GM23338 (cell line): ENCODE measurements around the gene TRDMT1. TPM values are rescaled to one million over a fixed set of nuclear protein-coding genes. Genes with fewer than 3 reads are reported as not detected.

Experiments
- ATAC-seq: fragments of 200-7000 bp; cut with Tn5 transposase; 3 replicates; pipeline ENCODE4 v1.9.1; 2020
- DNase-seq: peaks from one replicate; pipeline ENCODE4 v3.0.0-alpha.2; 2015; ENCODE audit warnings: low spot score
- H2AFZ ChIP-seq: fragments of 200-600 bp; sonication (generic); 2 replicates; pipeline ENCODE4 v1.8.0; 2016; ENCODE audit warnings: antibody characterized with exemption, mild to moderate bottlenecking, moderate library complexity
- H3F3A ChIP-seq: fragments of 200-600 bp; sonication (generic); replicated peaks from 2 replicates; pipeline ENCODE4 v1.8.0; 2017; ENCODE audit warnings: antibody characterized with exemption, mixed run types, low read depth
- H3K27ac ChIP-seq: fragments of 200-600 bp; sonication (generic); 2 replicates; pipeline ENCODE4 v1.6.1; 2016; ENCODE audit warnings: low read depth
- H3K27me3 ChIP-seq: fragments of 200-600 bp; sonication (generic); 2 replicates; pipeline ENCODE4 v1.8.0; 2016; ENCODE audit warnings: mild to moderate bottlenecking, mixed run types, moderate library complexity; ENCODE audit not compliant: insufficient read depth
- H3K36me3 ChIP-seq: fragments of 200-600 bp; sonication (generic); 2 replicates; pipeline ENCODE4 v1.8.0; 2016; ENCODE audit warnings: mild to moderate bottlenecking; ENCODE audit not compliant: insufficient read depth
- H3K4me1 ChIP-seq: fragments of 200-600 bp; sonication (generic); 2 replicates; pipeline ENCODE4 v1.8.0; 2016; ENCODE audit warnings: mild to moderate bottlenecking, moderate library complexity; ENCODE audit not compliant: insufficient read depth
- H3K4me2 ChIP-seq: fragments of 200-600 bp; sonication (generic); 2 replicates; pipeline ENCODE4 v1.7.1; 2017; ENCODE audit warnings: mixed run types
- H3K4me3 ChIP-seq: fragments of 200-600 bp; sonication (generic); 2 replicates; pipeline ENCODE4 v1.6.1; 2016; ENCODE audit warnings: mixed run types
- H3K79me2 ChIP-seq: fragments of 200-600 bp; sonication (generic); replicated peaks from 2 replicates; pipeline ENCODE4 v1.8.0; 2017; ENCODE audit warnings: mild to moderate bottlenecking; ENCODE audit not compliant: insufficient read depth
- H3K9me2 ChIP-seq: fragments of 200-600 bp; sonication (generic); 2 replicates; pipeline ENCODE4 v1.8.0; 2017; ENCODE audit not compliant: insufficient read depth
- H4K20me1 ChIP-seq: fragments of 200-600 bp; sonication (generic); replicated peaks from 2 replicates; pipeline ENCODE4 v1.8.0; 2017; ENCODE audit warnings: mild to moderate bottlenecking; ENCODE audit not compliant: insufficient read depth
- H3K27ac Mint-ChIP-seq: 2 replicates; pipeline ENCODE4 v1.8.0; 2020; ENCODE audit warnings: inconsistent platforms, mild to moderate bottlenecking, moderate library complexity, mixed read lengths
- H3K27me3 Mint-ChIP-seq: 3 replicates; pipeline ENCODE4 v1.8.0; 2022; ENCODE audit warnings: low read depth, mild to moderate bottlenecking, moderate library complexity, mixed read lengths, inconsistent platforms; ENCODE audit not compliant: insufficient read depth, poor library complexity
- H3K36me3 Mint-ChIP-seq: 3 replicates; pipeline ENCODE4 v1.8.0; 2021; ENCODE audit warnings: low read depth, mild to moderate bottlenecking, inconsistent platforms, moderate library complexity, mixed read lengths
- H3K4me1 Mint-ChIP-seq: 3 replicates; pipeline ENCODE4 v1.8.0; 2020; ENCODE audit warnings: mild to moderate bottlenecking, inconsistent platforms, mixed read lengths
- H3K4me3 Mint-ChIP-seq: 3 replicates; pipeline ENCODE4 v1.8.0; 2021; ENCODE audit warnings: moderate library complexity, mild to moderate bottlenecking, inconsistent platforms, mixed read lengths
- H3K9me3 Mint-ChIP-seq: 3 replicates; pipeline ENCODE4 v1.8.0; 2020; ENCODE audit warnings: moderate library complexity, mild to moderate bottlenecking, inconsistent platforms, mixed read lengths
- EZH2 ChIP-seq: fragments of 200-600 bp; sonication (generic); IDR thresholded peaks from one replicate; pipeline ENCODE4 v1.8.0; 2017; ENCODE audit warnings: antibody characterized with exemption, mild to moderate bottlenecking, low read depth; ENCODE audit not compliant: unreplicated experiment
- EZH2phosphoT487 ChIP-seq: fragments of 200-600 bp; sonication (generic); IDR thresholded peaks from one replicate; pipeline ENCODE4 v1.8.1; 2018; ENCODE audit warnings: antibody characterized with exemption; ENCODE audit not compliant: unreplicated experiment
- JUNB ChIP-seq: IDR thresholded peaks from one replicate; pipeline ENCODE4 v1.6.1; 2016; ENCODE audit warnings: antibody characterized with exemption; ENCODE audit not compliant: unreplicated experiment
- NANOG ChIP-seq: IDR thresholded peaks from 2 replicates; pipeline ENCODE4 v1.6.1; 2016; ENCODE audit warnings: antibody characterized with exemption, borderline replicate concordance
- POLR2AphosphoS5 ChIP-seq: IDR thresholded peaks from 2 replicates; pipeline ENCODE4 v1.6.1; 2016; ENCODE audit warnings: antibody characterized with exemption, low read depth
- STAT1 ChIP-seq: IDR thresholded peaks from one replicate; pipeline ENCODE4 v1.6.1; 2016; ENCODE audit warnings: antibody characterized with exemption; ENCODE audit not compliant: unreplicated experiment
- ZNF114 ChIP-seq: fragments of 250-450 bp; sonication (Bioruptor Pico); IDR thresholded peaks from 2 replicates; pipeline ENCODE4 v1.5.0; 2020; ENCODE audit warnings: mild to moderate bottlenecking, moderate library complexity
- polyA plus RNA-seq: library from polyadenylated mRNA; unstranded; fragments of >200 nt; fragmentation: Nextera tagmentation; extraction: Ambion mirVana; gene quantifications from 2 replicates; pipeline ENCODE4 v1.2.1, GENCODE V29; 2016
- total RNA-seq: library from RNA; depleted of rRNA; stranded (reverse); fragments of >200 nt; shearing (Covaris generic); gene quantifications from 2 replicates; pipeline ENCODE4 v1.2.3, GENCODE V29; 2014
- TF ChIP-seq, protein P1 (sequence below): IDR thresholded peaks from 2 replicates; pipeline ENCODE4 v1.6.1; 2016; ENCODE audit warnings: antibody characterized with exemption
- TF ChIP-seq, protein P2 (sequence below): IDR thresholded peaks from one replicate; pipeline ENCODE4 v1.6.1; 2018; ENCODE audit warnings: antibody characterized with exemption; ENCODE audit not compliant: unreplicated experiment
- TF ChIP-seq, protein P3 (sequence below), 2 experiments: fragments of 200-600 bp in 1 of 2; sonication (generic) in 1 of 2; conservative IDR thresholded peaks; 2 replicates each; pipeline versions ENCODE4 v1.5.1 to v1.6.1; 2016 to 2017; ENCODE audit warnings: antibody characterized with exemption in 2 of 2, low read depth in 2 of 2, mild to moderate bottlenecking in 2 of 2, moderate library complexity in 1 of 2
- TF ChIP-seq, protein P4 (sequence below): fragments of 250-450 bp; sonication (Bioruptor Pico); IDR thresholded peaks from 2 replicates; pipeline ENCODE4 v1.5.0; 2020; ENCODE audit warnings: mild to moderate bottlenecking, moderate library complexity

The TRDMT1 gene
- total and polyA plus RNA-seq, 2 experiments from 2014 or later, result 16.0 to 37.7 TPM

DNA sequence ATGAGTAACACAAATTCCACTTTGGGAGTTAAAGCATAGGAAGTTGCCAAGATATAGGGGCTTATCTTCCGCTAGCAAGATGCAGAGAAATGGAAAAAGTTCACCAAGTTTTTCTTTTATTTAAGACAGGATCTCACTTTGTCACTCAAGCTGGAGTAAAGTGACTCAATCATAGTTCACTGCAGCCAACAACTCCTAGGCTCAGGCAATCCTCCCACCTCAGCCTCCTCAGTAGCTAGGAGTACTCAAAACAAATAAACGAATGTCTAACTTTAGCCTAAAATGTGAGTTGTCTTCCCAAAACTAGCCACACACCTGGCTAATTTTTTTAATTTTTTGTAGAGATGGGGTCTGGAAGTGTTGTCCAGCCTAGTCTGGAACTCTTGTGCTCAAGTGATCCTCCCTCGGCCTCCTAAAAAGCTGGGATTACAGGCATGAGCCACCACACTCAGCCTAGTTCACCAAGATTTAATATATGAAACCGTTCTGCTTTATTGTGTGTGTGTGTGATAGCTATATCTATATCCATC is 36.5 kb upstream of the TRDMT1 start:
- peaks cover 5% of the 10 kb centered on the region for H3K27me3 Mint-ChIP-seq
- Histone ChIP-seq H2AFZ (no peak overlapping the region), H3K27ac (no peak overlapping the region), H3K4me2 (no peak overlapping the region), H3K79me2 (no peaks in the 10 kb centered on the region), H3K9me2 (no peaks in the 10 kb centered on the region), H4K20me1 (no peaks in the 10 kb centered on the region), H3F3A (no peaks in the 10 kb centered on the region), H3K4me3 (no peak overlapping the region), H3K4me1 (no peaks in the 10 kb centered on the region), H3K36me3 (peaks cover 28% of the 10 kb centered on the region; the same call in 1 of the 2 replicates), H3K27me3 (no peaks in the 10 kb centered on the region)
- no peak for DNase-seq
- TF ChIP-seq EZH2 (no peak), NANOG (no peak), ZNF114 (no peak), POLR2AphosphoS5 (no peak), JUNB (no peak), STAT1 (no peak), EZH2phosphoT487 (no peak)
- TF ChIP-seq, protein P1, sequence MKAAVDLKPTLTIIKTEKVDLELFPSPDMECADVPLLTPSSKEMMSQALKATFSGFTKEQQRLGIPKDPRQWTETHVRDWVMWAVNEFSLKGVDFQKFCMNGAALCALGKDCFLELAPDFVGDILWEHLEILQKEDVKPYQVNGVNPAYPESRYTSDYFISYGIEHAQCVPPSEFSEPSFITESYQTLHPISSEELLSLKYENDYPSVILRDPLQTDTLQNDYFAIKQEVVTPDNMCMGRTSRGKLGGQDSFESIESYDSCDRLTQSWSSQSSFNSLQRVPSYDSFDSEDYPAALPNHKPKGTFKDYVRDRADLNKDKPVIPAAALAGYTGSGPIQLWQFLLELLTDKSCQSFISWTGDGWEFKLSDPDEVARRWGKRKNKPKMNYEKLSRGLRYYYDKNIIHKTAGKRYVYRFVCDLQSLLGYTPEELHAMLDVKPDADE, result no peak
- TF ChIP-seq, protein P2, sequence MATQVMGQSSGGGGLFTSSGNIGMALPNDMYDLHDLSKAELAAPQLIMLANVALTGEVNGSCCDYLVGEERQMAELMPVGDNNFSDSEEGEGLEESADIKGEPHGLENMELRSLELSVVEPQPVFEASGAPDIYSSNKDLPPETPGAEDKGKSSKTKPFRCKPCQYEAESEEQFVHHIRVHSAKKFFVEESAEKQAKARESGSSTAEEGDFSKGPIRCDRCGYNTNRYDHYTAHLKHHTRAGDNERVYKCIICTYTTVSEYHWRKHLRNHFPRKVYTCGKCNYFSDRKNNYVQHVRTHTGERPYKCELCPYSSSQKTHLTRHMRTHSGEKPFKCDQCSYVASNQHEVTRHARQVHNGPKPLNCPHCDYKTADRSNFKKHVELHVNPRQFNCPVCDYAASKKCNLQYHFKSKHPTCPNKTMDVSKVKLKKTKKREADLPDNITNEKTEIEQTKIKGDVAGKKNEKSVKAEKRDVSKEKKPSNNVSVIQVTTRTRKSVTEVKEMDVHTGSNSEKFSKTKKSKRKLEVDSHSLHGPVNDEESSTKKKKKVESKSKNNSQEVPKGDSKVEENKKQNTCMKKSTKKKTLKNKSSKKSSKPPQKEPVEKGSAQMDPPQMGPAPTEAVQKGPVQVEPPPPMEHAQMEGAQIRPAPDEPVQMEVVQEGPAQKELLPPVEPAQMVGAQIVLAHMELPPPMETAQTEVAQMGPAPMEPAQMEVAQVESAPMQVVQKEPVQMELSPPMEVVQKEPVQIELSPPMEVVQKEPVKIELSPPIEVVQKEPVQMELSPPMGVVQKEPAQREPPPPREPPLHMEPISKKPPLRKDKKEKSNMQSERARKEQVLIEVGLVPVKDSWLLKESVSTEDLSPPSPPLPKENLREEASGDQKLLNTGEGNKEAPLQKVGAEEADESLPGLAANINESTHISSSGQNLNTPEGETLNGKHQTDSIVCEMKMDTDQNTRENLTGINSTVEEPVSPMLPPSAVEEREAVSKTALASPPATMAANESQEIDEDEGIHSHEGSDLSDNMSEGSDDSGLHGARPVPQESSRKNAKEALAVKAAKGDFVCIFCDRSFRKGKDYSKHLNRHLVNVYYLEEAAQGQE, result no peak
- TF ChIP-seq, protein P3, sequence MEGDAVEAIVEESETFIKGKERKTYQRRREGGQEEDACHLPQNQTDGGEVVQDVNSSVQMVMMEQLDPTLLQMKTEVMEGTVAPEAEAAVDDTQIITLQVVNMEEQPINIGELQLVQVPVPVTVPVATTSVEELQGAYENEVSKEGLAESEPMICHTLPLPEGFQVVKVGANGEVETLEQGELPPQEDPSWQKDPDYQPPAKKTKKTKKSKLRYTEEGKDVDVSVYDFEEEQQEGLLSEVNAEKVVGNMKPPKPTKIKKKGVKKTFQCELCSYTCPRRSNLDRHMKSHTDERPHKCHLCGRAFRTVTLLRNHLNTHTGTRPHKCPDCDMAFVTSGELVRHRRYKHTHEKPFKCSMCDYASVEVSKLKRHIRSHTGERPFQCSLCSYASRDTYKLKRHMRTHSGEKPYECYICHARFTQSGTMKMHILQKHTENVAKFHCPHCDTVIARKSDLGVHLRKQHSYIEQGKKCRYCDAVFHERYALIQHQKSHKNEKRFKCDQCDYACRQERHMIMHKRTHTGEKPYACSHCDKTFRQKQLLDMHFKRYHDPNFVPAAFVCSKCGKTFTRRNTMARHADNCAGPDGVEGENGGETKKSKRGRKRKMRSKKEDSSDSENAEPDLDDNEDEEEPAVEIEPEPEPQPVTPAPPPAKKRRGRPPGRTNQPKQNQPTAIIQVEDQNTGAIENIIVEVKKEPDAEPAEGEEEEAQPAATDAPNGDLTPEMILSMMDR (conservative IDR thresholded peaks at IDR 0.05; ENCODE audit: low read depth in 2 of 2), result no peak
- TF ChIP-seq, protein P4, sequence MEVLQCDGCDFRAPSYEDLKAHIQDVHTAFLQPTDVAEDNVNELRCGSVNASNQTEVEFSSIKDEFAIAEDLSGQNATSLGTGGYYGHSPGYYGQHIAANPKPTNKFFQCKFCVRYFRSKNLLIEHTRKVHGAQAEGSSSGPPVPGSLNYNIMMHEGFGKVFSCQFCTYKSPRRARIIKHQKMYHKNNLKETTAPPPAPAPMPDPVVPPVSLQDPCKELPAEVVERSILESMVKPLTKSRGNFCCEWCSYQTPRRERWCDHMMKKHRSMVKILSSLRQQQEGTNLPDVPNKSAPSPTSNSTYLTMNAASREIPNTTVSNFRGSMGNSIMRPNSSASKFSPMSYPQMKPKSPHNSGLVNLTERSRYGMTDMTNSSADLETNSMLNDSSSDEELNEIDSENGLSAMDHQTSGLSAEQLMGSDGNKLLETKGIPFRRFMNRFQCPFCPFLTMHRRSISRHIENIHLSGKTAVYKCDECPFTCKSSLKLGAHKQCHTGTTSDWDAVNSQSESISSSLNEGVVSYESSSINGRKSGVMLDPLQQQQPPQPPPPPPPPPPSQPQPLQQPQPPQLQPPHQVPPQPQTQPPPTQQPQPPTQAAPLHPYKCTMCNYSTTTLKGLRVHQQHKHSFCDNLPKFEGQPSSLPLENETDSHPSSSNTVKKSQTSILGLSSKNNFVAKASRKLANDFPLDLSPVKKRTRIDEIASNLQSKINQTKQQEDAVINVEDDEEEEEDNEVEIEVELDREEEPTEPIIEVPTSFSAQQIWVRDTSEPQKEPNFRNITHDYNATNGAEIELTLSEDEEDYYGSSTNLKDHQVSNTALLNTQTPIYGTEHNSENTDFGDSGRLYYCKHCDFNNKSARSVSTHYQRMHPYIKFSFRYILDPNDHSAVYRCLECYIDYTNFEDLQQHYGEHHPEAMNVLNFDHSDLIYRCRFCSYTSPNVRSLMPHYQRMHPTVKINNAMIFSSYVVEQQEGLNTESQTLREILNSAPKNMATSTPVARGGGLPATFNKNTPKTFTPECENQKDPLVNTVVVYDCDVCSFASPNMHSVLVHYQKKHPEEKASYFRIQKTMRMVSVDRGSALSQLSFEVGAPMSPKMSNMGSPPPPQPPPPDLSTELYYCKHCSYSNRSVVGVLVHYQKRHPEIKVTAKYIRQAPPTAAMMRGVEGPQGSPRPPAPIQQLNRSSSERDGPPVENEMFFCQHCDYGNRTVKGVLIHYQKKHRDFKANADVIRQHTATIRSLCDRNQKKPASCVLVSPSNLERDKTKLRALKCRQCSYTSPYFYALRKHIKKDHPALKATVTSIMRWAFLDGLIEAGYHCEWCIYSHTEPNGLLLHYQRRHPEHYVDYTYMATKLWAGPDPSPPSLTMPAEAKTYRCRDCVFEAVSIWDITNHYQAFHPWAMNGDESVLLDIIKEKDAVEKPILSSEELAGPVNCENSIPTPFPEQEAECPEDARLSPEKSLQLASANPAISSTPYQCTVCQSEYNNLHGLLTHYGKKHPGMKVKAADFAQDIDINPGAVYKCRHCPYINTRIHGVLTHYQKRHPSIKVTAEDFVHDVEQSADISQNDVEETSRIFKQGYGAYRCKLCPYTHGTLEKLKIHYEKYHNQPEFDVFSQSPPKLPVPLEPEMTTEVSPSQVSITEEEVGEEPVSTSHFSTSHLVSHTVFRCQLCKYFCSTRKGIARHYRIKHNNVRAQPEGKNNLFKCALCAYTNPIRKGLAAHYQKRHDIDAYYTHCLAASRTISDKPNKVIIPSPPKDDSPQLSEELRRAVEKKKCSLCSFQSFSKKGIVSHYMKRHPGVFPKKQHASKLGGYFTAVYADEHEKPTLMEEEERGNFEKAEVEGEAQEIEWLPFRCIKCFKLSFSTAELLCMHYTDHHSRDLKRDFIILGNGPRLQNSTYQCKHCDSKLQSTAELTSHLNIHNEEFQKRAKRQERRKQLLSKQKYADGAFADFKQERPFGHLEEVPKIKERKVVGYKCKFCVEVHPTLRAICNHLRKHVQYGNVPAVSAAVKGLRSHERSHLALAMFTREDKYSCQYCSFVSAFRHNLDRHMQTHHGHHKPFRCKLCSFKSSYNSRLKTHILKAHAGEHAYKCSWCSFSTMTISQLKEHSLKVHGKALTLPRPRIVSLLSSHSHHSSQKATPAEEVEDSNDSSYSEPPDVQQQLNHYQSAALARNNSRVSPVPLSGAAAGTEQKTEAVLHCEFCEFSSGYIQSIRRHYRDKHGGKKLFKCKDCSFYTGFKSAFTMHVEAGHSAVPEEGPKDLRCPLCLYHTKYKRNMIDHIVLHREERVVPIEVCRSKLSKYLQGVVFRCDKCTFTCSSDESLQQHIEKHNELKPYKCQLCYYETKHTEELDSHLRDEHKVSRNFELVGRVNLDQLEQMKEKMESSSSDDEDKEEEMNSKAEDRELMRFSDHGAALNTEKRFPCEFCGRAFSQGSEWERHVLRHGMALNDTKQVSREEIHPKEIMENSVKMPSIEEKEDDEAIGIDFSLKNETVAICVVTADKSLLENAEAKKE (CRISPR knock-in tag), result no peak
- no peak overlapping the region for H3K4me3 Mint-ChIP-seq
- peaks cover 25% of the 10 kb centered on the region for H3K36me3 Mint-ChIP-seq
- no peak overlapping the region for H3K27ac Mint-ChIP-seq
- no peaks in the 10 kb centered on the region for H3K4me1 Mint-ChIP-seq
- no peaks in the 10 kb centered on the region for H3K9me3 Mint-ChIP-seq
- ATAC-seq, result no peak
